Activated T-helper 1 cell treated with anti-CD3 and anti-CD28 coated beads, Interleukin-12 subunit alpha, Interleukin-12 subunit beta, Interleukin-2, Interleukin-4 antibody, amounts not matched to agents 30 ng/mL and 10 ng/mL and 1 ng/mL, durations not matched to agents 14 hours and 24 hours and 36 hours (primary cell): Measurements from ENCODE around the gene TWSG1. TPM values are rescaled to one million over a fixed set of nuclear protein-coding genes. Genes with fewer than 3 reads are reported as not detected.
"Not testable (repeated sequence)": the region's sequence is repeated elsewhere in the genome, so short reads cannot be mapped to it uniquely, and the experiment has no call there.

ENCODE experiments used
- DNase-seq: peaks from one replicate; pipeline ENCODE4 v3.0.0; 2021; ENCODE audit warnings: low spot score
- H3K27ac Mint-ChIP-seq: one replicate; pipeline ENCODE4 v1.8.0; 2021; ENCODE audit warnings: mild to moderate bottlenecking, mixed read lengths
- H3K27me3 Mint-ChIP-seq: one replicate; pipeline ENCODE4 v1.8.0; 2022; ENCODE audit warnings: mild to moderate bottlenecking, moderate library complexity, mixed read lengths; ENCODE audit not compliant: insufficient read depth
- H3K36me3 Mint-ChIP-seq: one replicate; pipeline ENCODE4 v1.8.0; 2021; ENCODE audit warnings: low read depth, mixed read lengths
- H3K4me1 Mint-ChIP-seq: one replicate; pipeline ENCODE4 v1.8.0; 2021; ENCODE audit warnings: low read depth, mixed read lengths
- H3K4me3 Mint-ChIP-seq: one replicate; pipeline ENCODE4 v1.8.0; 2021; ENCODE audit warnings: mild to moderate bottlenecking, moderate library complexity, mixed read lengths
- H3K9me3 Mint-ChIP-seq: one replicate; pipeline ENCODE4 v1.8.0; 2021; ENCODE audit warnings: mixed read lengths
- intact Hi-C: fragments of 100-400 bp; cut with micrococcal nuclease; formaldehyde crosslinking; loops from one replicate; pipeline ENCODE4 v1.15.1; 2024
- total RNA-seq: library from RNA; stranded (reverse); gene quantifications from 2 replicates; pipeline ENCODE4 v1.2.3, GENCODE V29; 2022

The TWSG1 gene
- total RNA-seq, 1 donor from 2014 or later = 10.6 TPM

DNA sequence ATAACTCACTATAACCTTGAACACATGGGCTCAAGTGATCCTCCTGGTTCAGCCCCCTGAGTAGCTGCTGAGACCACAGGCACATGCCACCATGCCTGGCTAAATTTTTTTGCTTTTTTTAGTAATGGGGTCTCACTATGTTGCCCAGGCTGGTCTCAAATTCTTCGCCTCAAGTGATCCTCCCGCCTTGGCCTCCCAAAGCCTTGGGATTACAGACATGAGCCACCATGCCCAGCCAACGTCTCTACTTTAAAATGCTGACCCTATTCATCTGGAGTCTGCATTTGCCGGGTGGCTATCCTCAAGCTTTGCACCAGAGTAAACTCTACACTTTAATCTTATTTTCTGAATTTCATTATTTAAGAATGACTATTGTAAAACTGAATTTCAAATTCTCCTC, 103.1 kb downstream of the TWSG1 start:
- no peaks in the 10 kb centered on the region for H3K27me3 Mint-ChIP-seq
- H3K36me3 Mint-ChIP-seq = no peaks in the 10 kb centered on the region
- no peak for DNase-seq
- H3K4me3 Mint-ChIP-seq = no peak overlapping the region
- no peaks in the 10 kb centered on the region for H3K9me3 Mint-ChIP-seq
- intact Hi-C loops = no loop called here
- H3K4me1 Mint-ChIP-seq = no peaks in the 10 kb centered on the region
- H3K27ac Mint-ChIP-seq = no peak overlapping the region

DNA sequence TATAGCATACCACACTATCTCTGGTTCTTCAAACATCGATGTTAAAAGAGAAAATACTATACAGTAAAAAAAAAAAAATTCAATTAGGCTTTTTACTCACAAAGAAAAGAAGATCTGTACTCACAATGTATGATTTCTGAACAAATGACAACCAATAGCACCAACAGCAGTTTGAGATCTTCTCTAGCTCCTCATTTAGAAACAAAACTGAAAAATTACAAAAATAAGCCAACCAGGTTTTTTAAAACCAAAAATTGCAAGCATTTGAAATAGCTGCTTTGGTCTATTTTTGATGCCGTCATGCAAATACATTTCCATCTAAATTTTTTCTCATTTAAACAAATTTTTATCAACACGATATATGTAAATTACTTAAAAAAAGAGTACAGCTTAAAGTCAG, 106.5 kb downstream of the TWSG1 start:
- H3K27me3 Mint-ChIP-seq = peaks cover 3% of the 10 kb centered on the region
- peaks cover 3% of the 10 kb centered on the region for H3K9me3 Mint-ChIP-seq
- H3K36me3 Mint-ChIP-seq = no peaks in the 10 kb centered on the region
- intact Hi-C loops = no loop called here
- no peak for DNase-seq
- H3K27ac Mint-ChIP-seq = no peak overlapping the region
- no peaks in the 10 kb centered on the region for H3K4me1 Mint-ChIP-seq
- no peak overlapping the region for H3K4me3 Mint-ChIP-seq

DNA sequence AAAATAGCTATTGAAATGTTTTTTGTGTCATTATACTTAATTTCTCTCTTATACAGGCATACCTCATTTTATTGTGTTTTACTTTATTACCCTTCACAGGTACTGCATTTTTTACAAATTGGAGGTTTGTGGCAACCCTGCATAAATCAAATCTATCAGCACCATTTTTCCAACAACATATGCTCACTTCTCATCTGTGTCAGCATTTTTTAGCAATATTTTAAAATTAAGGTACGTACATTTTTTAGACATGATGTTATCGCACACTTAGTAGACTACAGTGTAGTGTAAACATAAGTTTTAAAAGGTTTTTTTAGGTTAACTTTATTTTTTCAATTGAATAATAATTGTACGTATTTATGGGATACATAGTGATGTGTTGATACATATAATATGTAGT, 110.0 kb downstream of the TWSG1 start:
- intact Hi-C loops = no loop called here
- Mint-ChIP-seq H3K4me1 (no peaks in the 10 kb centered on the region), H3K36me3 (no peaks in the 10 kb centered on the region), H3K27me3 (peaks cover 3% of the 10 kb centered on the region), H3K4me3 (no peak overlapping the region), H3K9me3 (peaks cover 3% of the 10 kb centered on the region), H3K27ac (no peak overlapping the region)
- DNase-seq = no peak

DNA sequence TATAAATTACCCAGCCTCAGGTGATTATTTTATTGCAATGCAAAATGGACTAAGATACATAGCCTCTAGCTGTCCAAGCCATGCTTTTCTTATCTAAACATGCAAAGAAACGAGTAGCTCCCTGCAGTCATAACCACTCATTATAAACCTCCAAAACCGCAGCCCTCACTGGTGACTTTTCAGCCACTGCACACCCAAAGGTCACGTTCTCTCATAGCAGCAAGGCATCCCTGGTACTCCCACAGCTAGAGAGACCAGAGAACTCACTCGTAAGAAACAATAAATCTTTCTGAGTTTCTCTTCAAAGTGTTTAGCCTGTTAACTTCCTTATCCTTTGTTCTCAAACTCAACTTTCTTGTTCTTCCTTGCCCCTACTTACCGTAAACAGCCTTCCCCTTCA, 112.3 kb downstream of the TWSG1 start:
- Mint-ChIP-seq H3K4me1 (no peaks in the 10 kb centered on the region), H3K27ac (no peak overlapping the region), H3K9me3 (peaks cover 3% of the 10 kb centered on the region), H3K27me3 (peaks cover 3% of the 10 kb centered on the region), H3K4me3 (no peak overlapping the region), H3K36me3 (no peaks in the 10 kb centered on the region)
- DNase-seq = no peak
- intact Hi-C loops = no loop called here

DNA sequence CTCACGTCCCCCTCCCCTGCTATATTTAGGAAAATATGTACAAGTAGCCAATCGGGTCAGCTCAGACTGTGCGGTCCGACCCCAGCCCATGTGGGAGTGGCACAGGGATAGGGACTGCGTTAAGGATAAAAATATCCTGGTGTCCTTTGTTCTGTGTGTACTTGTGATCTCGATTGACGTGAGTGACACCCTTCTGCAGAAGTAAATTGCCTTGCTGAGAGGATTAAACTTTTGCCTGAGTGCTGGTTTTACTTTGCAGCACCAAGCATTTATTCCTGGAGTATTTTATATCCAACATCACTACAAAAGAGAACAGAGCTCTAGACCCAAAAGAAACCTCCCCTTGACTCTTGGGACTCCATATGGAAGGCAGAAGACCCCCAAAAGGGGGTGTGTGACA, 112.8 kb downstream of the TWSG1 start:
- intact Hi-C loops = no loop called here
- H3K4me1 Mint-ChIP-seq = no peaks in the 10 kb centered on the region
- no peak overlapping the region for H3K4me3 Mint-ChIP-seq
- H3K9me3 Mint-ChIP-seq = peaks cover 3% of the 10 kb centered on the region
- H3K27ac Mint-ChIP-seq = no peak overlapping the region
- DNase-seq = no peak
- H3K27me3 Mint-ChIP-seq = peaks cover 3% of the 10 kb centered on the region
- no peaks in the 10 kb centered on the region for H3K36me3 Mint-ChIP-seq

DNA sequence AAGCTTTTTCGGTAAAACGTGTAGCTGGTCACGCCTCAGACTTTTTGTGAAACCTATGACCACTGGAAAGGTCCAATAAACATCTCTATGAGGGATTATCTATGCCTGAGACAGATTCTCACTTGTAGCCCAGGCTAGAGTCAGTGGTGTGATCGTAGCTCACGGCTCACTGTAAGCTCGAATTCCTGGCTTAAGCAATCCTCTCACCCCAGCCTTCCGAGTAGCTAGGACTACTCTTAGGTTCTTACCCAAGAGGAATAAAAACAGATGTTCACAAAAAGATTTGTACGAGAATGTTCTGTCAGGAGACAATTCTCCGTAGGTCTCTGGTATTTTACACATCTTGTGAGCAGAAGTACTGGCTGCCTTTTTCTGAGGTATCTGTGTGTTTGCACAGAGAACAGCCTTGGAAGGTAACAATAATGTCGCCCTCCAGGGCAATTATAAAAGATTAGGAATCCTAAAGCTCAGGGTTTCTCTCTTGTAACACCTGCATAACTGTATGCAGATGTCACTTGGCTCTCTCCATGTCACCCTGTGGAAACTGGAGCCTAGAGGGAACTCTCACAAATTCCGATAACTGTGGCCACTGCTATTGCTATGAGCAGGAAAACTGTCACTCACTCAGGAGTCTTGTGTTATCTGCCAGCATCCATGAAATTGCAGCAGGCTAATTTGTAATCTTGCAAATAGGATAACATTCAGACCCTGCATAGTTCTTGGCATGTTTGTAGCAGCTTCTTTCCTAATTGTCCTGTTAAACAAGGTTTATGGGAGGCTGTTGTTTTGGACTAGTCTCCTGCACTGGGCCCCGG, 115.2 kb downstream of the TWSG1 start:
- no peak overlapping the region for H3K27ac Mint-ChIP-seq
- H3K9me3 Mint-ChIP-seq = peaks cover 8% of the 10 kb centered on the region
- intact Hi-C loops = no loop called here
- peaks cover 3% of the 10 kb centered on the region for H3K27me3 Mint-ChIP-seq
- no peaks in the 10 kb centered on the region for H3K4me1 Mint-ChIP-seq
- H3K36me3 Mint-ChIP-seq = no peaks in the 10 kb centered on the region
- DNase-seq = no peak
- no peak overlapping the region for H3K4me3 Mint-ChIP-seq

DNA sequence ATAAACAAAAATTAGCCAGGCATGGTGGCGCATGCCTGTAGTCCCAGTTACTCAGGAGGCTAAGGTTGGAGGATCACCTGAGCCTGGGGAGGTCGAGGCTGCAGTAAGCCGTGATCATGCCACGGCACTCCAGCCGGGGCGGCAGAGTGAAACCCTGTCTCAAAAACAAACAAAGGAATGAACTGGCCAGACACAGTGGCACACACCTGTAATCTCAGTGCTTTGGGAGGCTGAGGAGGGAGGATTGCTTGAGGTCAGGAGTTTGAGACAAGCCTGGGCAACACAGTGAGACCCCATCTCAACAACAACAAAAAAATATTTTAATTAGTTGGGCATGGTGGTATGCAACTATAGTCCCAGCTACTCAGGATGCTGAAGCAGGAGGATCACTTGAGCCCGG, 116.3 kb downstream of the TWSG1 start:
- peaks cover 11% of the 10 kb centered on the region for H3K9me3 Mint-ChIP-seq
- intact Hi-C loops, DNase-seq, H3K4me3 Mint-ChIP-seq, H3K27me3 Mint-ChIP-seq, H3K4me1 Mint-ChIP-seq, H3K27ac Mint-ChIP-seq, H3K36me3 Mint-ChIP-seq: not testable (repeated sequence)

Other genes with a start within 250 kb of the TWSG1 start
- gene NDUFV2, start 232.1 kb upstream of the TWSG1 start, total RNA-seq = 381 and 391 TPM in 2 replicates
- gene ANKRD12, start 198.0 kb upstream of the TWSG1 start, total RNA-seq = 61.3 and 62.2 TPM in 2 replicates
- 40.9 and 42.4 TPM in 2 replicates for gene RALBP1, start 140.7 kb downstream of the TWSG1 start, total RNA-seq